Hepatic stellate cell (primary cell): ENCODE results near the gene IL17B.
"Not testable (repeated sequence)": the region's sequence is repeated elsewhere in the genome, so short reads cannot be mapped to it uniquely, and the experiment has no call there.

ENCODE experiments used
- DNase-seq: peaks from one replicate; pipeline ENCODE4 v3.0.0; 2011; ENCODE audit warnings: low spot score

IL17B gene

DNA sequence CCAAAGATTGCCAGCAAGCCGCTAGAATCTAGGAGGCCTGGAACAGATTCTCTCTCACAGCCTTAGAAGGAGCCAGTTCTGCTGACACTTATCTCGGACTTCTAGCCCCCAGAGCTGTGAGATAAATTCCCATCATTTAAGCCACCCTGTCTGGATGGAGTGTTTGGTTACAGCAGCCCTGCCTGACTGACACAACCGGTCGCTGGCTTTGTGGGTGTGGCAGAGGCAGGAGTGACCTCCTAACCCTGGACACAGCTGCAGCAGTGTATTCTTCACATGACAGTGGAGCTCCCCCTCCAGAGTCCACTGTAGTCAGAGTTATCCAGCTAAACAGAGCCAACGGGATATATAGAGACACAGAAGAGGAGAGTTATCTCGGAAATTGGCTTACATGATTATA lies 21.2 kb upstream of the IL17B start:
- no peak for DNase-seq

DNA sequence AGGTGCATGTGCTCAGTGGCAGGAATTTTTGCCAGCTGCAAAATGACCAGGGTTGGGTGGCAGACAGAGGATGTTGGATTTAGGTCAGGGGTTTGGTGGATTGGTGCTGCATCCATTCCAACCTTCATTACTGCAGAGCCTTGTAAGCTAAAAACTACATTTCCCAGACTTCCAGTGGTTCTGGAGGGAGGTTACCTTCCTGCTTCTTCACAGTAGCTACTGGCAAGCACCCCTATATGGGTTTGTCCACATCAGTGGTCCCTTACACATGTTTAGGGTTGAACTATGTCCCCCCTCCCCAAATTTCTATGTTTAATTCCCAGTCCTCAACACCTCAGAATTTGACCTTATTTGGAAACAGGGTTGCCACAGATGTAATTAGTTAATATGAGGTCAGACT lies 20.7 kb upstream of the IL17B start:
- no peak for DNase-seq

DNA sequence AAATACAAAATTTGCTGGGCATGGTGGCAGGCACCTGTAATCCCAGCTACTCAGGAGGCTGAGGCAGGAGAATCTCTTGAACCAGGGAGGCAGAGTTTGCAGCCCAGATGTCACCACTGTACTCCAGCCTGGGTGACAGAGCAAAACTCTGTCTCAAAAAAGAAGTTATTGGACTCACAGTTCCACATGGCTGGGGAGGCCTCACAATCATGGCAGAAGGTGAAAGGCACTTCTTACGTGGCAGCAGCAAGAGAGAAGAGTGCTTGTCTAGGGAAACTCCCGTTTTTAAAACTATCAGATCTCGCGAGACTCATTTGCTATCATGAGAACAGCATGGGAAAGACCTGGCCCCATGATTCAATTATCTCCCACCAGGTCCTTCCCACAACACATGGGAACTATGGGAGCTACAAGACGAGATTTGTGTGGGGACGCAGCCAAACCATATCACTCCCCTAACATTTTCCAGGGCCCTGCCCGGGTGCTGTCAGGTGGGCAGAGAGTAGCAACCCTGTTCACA lies 19.7 kb upstream of the IL17B start:
- DNase-seq = not testable (repeated sequence)

- no peak for DNase-seq
Observed at GRCh38 chr5:149397530-149397929, 18.4 kb upstream of the IL17B start.

- DNase-seq = not testable (repeated sequence)
Observed at GRCh38 chr5:149394996-149395395, 15.9 kb upstream of the IL17B start.

DNA sequence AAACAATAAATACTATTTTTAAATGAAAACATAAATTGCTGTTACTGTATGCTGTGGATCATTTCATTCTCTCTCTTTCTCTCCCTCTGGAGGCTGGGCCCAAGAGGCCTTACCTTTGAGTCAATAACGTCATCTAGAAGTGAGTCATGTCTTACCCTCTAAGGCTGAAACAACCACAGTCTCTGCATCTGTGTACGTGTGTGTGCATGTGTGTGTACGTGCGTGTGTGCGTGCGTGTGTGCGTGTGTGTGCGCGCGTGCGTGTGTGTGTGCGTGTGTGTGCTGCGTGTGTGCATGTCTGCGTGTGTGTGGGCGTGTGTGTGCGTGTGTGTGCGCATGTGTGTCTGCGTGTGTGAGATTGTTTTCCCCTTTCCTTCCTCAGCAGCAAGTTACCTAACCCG lies 13.6 kb upstream of the IL17B start:
- no peak for DNase-seq

DNA sequence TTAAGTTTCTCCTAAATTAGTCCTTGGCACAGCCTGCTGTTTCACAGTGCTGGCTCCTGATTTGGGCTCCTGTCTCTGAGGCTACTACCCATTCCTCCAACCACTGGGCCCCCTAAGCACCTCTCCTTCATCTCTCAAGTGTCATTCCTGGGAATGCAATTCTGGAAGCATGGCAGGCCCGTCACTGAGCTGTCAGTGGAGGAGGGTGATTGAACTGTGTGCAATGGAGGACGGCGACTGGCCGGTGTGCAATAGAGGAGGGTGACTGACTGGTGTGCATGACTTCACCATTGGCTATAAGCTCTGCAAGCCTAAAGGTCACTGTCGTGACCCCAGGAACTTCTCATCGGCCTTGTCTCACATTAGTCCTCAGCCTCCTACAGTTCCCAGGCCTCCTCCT lies 12.4 kb upstream of the IL17B start:
- DNase-seq = no peak

- DNase-seq = not testable (repeated sequence)
Observed at GRCh38 chr5:149391076-149391475, 12.0 kb upstream of the IL17B start.

DNA sequence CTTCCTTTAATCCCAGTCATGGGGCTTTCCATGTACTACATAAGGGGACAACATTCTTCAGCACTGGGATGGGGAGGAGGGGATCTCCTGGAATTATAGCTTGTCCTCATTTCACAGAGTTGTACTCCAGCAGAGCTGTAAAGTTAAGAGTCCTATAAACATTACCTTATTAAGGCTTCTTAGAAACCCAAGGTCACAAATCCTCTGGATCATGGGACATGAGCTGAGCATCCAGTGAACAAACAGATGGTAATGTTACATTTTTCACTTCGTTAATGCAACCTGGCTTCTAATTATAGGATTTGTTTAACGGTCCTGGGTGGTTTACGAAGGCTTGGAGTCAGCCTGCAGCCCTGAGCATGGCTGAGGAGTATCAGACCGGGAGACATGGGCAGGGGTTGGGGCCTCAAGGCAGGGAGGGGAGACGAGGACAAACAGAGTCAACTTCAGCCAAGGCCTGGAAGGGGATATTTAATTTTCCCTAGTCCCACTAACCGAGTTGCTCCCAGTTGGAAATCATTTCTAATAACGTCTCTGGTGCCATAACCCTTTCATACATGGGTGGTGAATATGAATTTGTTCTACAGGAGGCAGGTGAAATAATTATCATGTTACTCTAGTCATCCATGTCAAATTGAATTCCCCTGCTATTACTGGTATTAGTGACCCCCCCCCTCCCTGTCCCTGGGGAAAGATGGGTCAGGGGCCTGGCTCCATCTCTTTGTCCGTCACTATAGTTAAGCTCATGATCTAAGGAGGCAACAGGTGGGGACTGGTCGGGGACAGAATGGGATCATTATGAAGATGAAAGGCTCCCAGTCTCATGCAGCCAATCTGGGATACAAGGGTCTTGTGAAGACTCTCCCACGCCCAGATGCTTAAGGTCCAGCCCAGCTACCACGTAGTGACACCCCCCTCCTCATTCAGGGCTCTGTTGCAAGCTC lies 10.7 kb upstream of the IL17B start:
- DNase-seq = no peak

- no peak for DNase-seq
Observed at GRCh38 chr5:149388498-149389190, 9.6 kb upstream of the IL17B start.

- peak; percentile 67 for DNase-seq
Observed at GRCh38 chr5:149387982-149388381, 8.9 kb upstream of the IL17B start.

- DNase-seq = no peak
Observed at GRCh38 chr5:149387081-149387631, 8.1 kb upstream of the IL17B start.

- DNase-seq = no peak
Observed at GRCh38 chr5:149386166-149386565, 7.1 kb upstream of the IL17B start.

DNA sequence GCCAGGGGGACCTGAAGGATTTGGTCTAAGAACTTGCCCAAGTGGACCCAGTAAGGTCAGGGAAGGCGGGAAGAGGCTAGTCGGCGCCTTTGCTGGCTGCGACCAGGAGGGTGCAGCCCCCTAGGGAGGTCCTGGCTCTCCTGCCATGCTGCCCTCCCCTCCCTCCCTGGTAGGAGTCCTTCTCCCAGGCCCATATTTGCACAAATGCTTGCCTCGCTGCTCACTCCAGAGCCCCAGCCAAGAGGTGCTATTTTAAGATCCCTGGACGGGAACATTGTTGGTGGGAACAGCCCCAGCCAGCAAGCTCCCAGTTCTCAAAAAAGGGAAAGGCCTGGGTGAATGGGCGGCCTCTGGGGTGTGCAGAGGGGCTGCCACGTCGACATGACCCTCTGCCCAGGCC lies 4.3 kb upstream of the IL17B start:
- DNase-seq = peak; percentile 74

GRCh38 chr5:149382517-149383220 lies 3.6 kb upstream of the IL17B start:
- no peak for DNase-seq

DNA sequence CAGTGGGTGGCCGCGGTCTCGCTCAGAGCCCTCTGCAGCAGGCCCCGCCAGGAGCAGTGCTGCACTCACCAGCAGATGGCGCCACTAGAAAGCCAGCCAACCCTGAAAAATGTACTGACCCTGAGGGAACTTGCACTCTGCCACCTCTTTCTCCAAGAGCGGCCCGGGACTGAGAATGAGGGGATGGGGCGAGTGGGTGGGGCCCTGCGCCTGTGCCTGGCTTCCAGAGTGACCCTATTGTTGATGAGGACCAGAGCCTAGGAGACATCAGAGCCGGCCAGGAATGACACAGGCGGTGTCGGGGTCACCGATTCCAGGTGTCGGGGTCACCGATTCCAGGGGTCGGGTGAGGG lies 2.9 kb upstream of the IL17B start:
- peak; percentile 91 for DNase-seq

DNA sequence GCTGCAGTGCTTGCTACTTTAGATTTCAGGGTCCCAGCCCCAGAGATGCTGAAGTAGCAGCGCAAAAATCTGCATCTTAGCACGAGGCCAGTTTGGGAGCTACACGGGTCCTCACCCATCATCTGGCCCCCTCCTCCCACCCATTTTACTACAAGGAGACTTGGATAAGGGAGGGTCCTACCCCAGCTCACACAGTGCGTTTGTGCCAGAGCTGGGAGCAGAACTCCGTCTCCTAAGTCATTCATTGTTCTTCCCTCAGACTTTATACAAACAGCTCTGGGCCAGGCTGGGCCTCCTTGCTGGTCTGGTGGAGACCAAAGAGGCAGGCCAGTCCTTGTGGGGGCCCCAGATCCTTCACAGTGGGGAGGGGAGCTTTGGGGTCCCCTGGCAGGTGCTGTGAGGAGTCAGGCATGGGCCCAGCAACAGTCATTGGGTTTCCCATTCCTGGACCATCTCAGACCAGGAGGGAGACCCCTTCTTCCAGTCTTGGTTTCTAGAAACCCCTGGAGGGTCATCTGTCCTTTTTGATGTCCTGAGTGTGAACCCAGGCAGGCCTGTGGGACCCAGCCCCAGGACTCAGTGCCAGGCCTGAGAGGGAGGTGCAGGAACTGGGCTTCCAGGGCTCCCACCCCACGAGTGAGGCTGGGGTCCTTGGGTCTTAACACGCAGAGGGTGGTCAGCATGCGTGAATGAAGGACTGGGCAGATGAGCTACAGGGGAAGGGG lies 2.3 kb upstream of the IL17B start:
- DNase-seq = no peak

GRCh38 chr5:149380466-149381121 lies 1.5 kb upstream of the IL17B start:
- DNase-seq = peak; percentile 50

GRCh38 chr5:149379818-149380374 lies 804 bp upstream of the IL17B start:
- DNase-seq = no peak

GRCh38 chr5:149378241-149378820 lies 761 bp downstream of the IL17B start:
- no peak for DNase-seq
